Eye (tissue), 1 donor: ENCODE measurements around the gene TMEM200A.
A peak's percentile ranks its signal among the peaks of the same experiment; 100 is the strongest.
"Not testable (repeated sequence)": the region's sequence is repeated elsewhere in the genome, so short reads cannot be mapped to it uniquely, and the experiment has no call there.

Experiments used
- DNase-seq: peaks from one replicate; pipeline ENCODE4 v3.0.0-alpha.2; 2015

The TMEM200A gene

GRCh38 chr6:130365166-130366106, at the start of gene TMEM200A:
TSS of gene TMEM200A (plus strand) at chr6:130366017. CDS start at chr6:130440423, 74,406 bp downstream.
- peak; percentile 95 for DNase-seq

GRCh38 chr6:130320908-130321307, 44.9 kb upstream of the TMEM200A start:
- no peak for DNase-seq

GRCh38 chr6:130322673-130323268, 43.0 kb upstream of the TMEM200A start:
- peak; percentile 88 for DNase-seq

GRCh38 chr6:130324657-130325056, 41.2 kb upstream of the TMEM200A start:
- DNase-seq, result no peak

GRCh38 chr6:130326496-130326895, 39.3 kb upstream of the TMEM200A start:
- no peak for DNase-seq

GRCh38 chr6:130337534-130337933, 28.3 kb upstream of the TMEM200A start:
- DNase-seq, result no peak

- DNase-seq, result not testable (repeated sequence)
These were observed 19.5 kb upstream of the TMEM200A start for GRCh38 chr6:130346324-130346723.

GRCh38 chr6:130354322-130354721, 11.5 kb upstream of the TMEM200A start:
- no peak for DNase-seq

- DNase-seq, result no peak
These were observed 10.2 kb upstream of the TMEM200A start for GRCh38 chr6:130355572-130355971.

GRCh38 chr6:130357436-130357835, 8.4 kb upstream of the TMEM200A start:
- DNase-seq, result no peak

GRCh38 chr6:130359736-130360135, 6.1 kb upstream of the TMEM200A start:
- no peak for DNase-seq

- DNase-seq, result peak; percentile 36
These were observed 3.7 kb upstream of the TMEM200A start for GRCh38 chr6:130362128-130362527.

- no peak for DNase-seq
These were observed 1.5 kb upstream of the TMEM200A start for GRCh38 chr6:130364224-130364780.

- DNase-seq, result peak; percentile 77
These were observed 539 bp downstream of the TMEM200A start for GRCh38 chr6:130366107-130367005.

GRCh38 chr6:130367767-130368166, 1.9 kb downstream of the TMEM200A start:
- DNase-seq, result no peak

- no peak for DNase-seq
These were observed 2.8 kb downstream of the TMEM200A start for GRCh38 chr6:130368576-130368975.

- DNase-seq, result no peak
These were observed 4.0 kb downstream of the TMEM200A start for GRCh38 chr6:130369831-130370230.

GRCh38 chr6:130371921-130372420, 6.2 kb downstream of the TMEM200A start:
- DNase-seq, result no peak

- DNase-seq, result no peak
These were observed 7.0 kb downstream of the TMEM200A start for GRCh38 chr6:130372786-130373185.

- no peak for DNase-seq
These were observed 8.2 kb downstream of the TMEM200A start for GRCh38 chr6:130373992-130374391.

- no peak for DNase-seq
These were observed 11.1 kb downstream of the TMEM200A start for GRCh38 chr6:130376936-130377335.

GRCh38 chr6:130377371-130377770, 11.6 kb downstream of the TMEM200A start:
- no peak for DNase-seq
